ENCODE results near the gene EDDM13.

- no peak for TF ChIP-seq POLR2A (IDR thresholded peaks at IDR 0.05; ENCODE audit: low read depth, low read length)
- TF ChIP-seq POLR2AphosphoS5 (IDR thresholded peaks at IDR 0.05; ENCODE audit: low read depth, low read length) = no peak
- no peak for TF ChIP-seq TAF1 (IDR thresholded peaks at IDR 0.05; ENCODE audit: borderline replicate concordance, low read depth, low read length)
These were observed 78.7 kb downstream of the EDDM13 start for GRCh38 chr19:56351208-56351607.

Measured in GM12892 (cell line).